ENCODE data around the gene FGFBP3. TPM values are rescaled to one million over a fixed set of nuclear protein-coding genes. Genes with fewer than 3 reads are reported as not detected.

FGFBP3 gene
- total and polyA plus RNA-seq, 2 of the 4 experiments (the other 2 are of a cell fraction), result under 0.01 to 0.36 TPM

DNA sequence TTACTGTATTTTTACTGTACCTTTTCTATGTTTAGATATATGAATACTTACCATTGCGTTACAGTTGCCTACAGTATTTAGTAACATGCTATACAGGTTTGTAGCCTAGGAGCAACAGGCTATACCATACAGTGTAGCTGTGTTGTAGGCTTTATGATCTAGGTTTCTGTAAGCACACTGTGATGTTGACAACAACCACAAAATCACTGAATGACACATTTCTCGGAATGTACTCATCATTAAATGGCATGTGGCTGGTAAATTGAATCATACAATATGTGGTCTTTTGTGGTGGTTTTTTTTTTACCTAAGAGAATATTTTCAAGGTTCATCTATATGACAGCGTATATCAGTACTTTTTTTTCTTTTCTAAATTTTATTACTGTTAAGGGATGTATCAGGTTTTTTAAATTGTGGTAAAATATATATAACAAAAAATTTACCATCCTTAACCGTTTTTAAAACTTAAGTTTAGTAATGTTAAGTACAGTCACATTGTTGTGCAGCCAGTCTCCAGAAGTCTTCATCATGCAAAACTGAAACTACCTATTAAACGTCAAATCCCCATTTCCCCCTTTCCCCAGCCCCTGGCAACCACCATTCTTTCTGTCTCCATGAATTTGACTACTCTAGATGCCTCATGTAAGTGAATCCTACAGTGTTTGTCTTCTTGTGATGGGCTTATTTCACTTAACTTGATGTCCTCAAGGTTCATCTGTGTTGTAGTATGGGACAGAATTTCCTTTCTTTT is 35.8 kb upstream of the FGFBP3 start:
- Histone ChIP-seq H3K9me3 (ENCODE audit: control insufficient read depth, insufficient read depth, low read length) (no peaks in the 10 kb centered on the region), H3K27ac (ENCODE audit: insufficient read depth, low read length) (no peak overlapping the region), H4K91ac (ENCODE audit: insufficient read depth, low read depth, low read length) (no peak overlapping the region), H3K9me1 (ENCODE audit: insufficient read depth, low read length) (peaks cover 3% of the 10 kb centered on the region; the same call in 1 of the 2 replicates), H4K8ac (ENCODE audit: low read depth in 2 of 2, low read length in 2 of 2) (no peak overlapping the region), H2BK5ac (ENCODE audit: low read depth, low read length, poor library complexity, severe bottlenecking) (no peak overlapping the region), H3K27me3 (ENCODE audit: control insufficient read depth, insufficient read depth, low read length) (no peaks in the 10 kb centered on the region), H3K4ac (ENCODE audit: low read depth, low read length) (no peak overlapping the region), H3K9ac (ENCODE audit: low read depth, low read length) (no peak overlapping the region), H3K4me3 (ENCODE audit: insufficient read depth, low read depth, low read length) (no peak overlapping the region), H3K18ac (ENCODE audit: low read depth, low read length) (no peak overlapping the region), H2AFZ (replicated peaks; ENCODE audit: low read length, poor library complexity) (no peak overlapping the region), H3K36me3 (ENCODE audit: control insufficient read depth, insufficient read depth, low read length) (peaks cover 29% of the 10 kb centered on the region), H3K14ac (replicated peaks; ENCODE audit: low read depth, low read length) (no peak overlapping the region), H2BK20ac (ENCODE audit: low read depth, low read length) (no peak overlapping the region), H3K56ac (ENCODE audit: extremely low read depth, insufficient read depth, low read length) (no peak overlapping the region), H2BK15ac (ENCODE audit: low read depth, low read length) (no peak overlapping the region), H3K4me1 (ENCODE audit: control insufficient read depth, insufficient read depth, low read length) (peaks cover 4% of the 10 kb centered on the region), H4K5ac (ENCODE audit: low read depth, low read length) (no peak overlapping the region), H3K23ac (ENCODE audit: low read depth, low read length) (no peak overlapping the region), H3K79me1 (ENCODE audit: low read depth in 1 of 2, low read length in 2 of 2) (peaks cover 28 to 37% of the 10 kb centered on the region in 2 experiments), H2BK120ac (ENCODE audit: low read depth, low read length) (no peak overlapping the region), H2AK5ac (ENCODE audit: low read depth, low read length) (no peak overlapping the region), H4K20me1 (ENCODE audit: insufficient read depth, low read length) (peaks cover 9% of the 10 kb centered on the region), H2AK9ac (replicated peaks; ENCODE audit: low read depth, low read length, poor library complexity) (no peak overlapping the region), H3K4me2 (ENCODE audit: low read depth, low read length) (no peak overlapping the region)
- intact Hi-C loops (cut with micrococcal nuclease), result no loop called here
- BruUV-seq (replicated peaks), result no TSS peak
- dilution Hi-C loops (cut with HindIII; ENCODE audit: low sequenced_read_pairs, unreplicated experiment), result no loop called here
- POLR2A ChIA-PET (ENCODE audit: unreplicated experiment), result no interaction called here
- in situ Hi-C loops (cut with MboI; ENCODE audit: low sequenced_read_pairs), result no loop called here
- DNase-seq, result peak; percentile 61
- WGBS, 2 experiments (ENCODE audit: extremely low coverage in 2 of 2, insufficient read length in 1 of 2), result no CpG with 5 or more reads among the region's 5 CpGs
- TF ChIP-seq RAD21 (IDR thresholded peaks at IDR 0.05; ENCODE audit: low read length) (no peak), RFX5 (IDR thresholded peaks at IDR 0.05; ENCODE audit: low read depth, low read length) (no peak), CHD1 (IDR thresholded peaks at IDR 0.05; ENCODE audit: low read depth, low read length) (no peak), MAZ (IDR thresholded peaks at IDR 0.05; ENCODE audit: borderline replicate concordance, low read depth, low read length) (no peak), NFE2L2 (IDR thresholded peaks at IDR 0.05; ENCODE audit: low read depth, low read length) (no peak), CEBPB (IDR thresholded peaks at IDR 0.05; ENCODE audit: low read depth, low read length) (no peak), RCOR1 (IDR thresholded peaks at IDR 0.05; ENCODE audit: insufficient replicate concordance, low read length) (no peak), MAFK (IDR thresholded peaks at IDR 0.05; ENCODE audit: low read depth, low read length) (no peak), SMC3 (IDR thresholded peaks at IDR 0.05; ENCODE audit: low read depth, low read length) (no peak), FOS (IDR thresholded peaks at IDR 0.05; ENCODE audit: low read depth, low read length) (no peak), POLR2A (IDR thresholded peaks at IDR 0.05; ENCODE audit: low read depth, low read length) (no peak)
- TF ChIP-seq, protein P1, sequence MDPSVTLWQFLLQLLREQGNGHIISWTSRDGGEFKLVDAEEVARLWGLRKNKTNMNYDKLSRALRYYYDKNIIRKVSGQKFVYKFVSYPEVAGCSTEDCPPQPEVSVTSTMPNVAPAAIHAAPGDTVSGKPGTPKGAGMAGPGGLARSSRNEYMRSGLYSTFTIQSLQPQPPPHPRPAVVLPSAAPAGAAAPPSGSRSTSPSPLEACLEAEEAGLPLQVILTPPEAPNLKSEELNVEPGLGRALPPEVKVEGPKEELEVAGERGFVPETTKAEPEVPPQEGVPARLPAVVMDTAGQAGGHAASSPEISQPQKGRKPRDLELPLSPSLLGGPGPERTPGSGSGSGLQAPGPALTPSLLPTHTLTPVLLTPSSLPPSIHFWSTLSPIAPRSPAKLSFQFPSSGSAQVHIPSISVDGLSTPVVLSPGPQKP (IDR thresholded peaks at IDR 0.05; ENCODE audit: borderline replicate concordance, low read depth, low read length), result no peak
- TF ChIP-seq, protein P2, sequence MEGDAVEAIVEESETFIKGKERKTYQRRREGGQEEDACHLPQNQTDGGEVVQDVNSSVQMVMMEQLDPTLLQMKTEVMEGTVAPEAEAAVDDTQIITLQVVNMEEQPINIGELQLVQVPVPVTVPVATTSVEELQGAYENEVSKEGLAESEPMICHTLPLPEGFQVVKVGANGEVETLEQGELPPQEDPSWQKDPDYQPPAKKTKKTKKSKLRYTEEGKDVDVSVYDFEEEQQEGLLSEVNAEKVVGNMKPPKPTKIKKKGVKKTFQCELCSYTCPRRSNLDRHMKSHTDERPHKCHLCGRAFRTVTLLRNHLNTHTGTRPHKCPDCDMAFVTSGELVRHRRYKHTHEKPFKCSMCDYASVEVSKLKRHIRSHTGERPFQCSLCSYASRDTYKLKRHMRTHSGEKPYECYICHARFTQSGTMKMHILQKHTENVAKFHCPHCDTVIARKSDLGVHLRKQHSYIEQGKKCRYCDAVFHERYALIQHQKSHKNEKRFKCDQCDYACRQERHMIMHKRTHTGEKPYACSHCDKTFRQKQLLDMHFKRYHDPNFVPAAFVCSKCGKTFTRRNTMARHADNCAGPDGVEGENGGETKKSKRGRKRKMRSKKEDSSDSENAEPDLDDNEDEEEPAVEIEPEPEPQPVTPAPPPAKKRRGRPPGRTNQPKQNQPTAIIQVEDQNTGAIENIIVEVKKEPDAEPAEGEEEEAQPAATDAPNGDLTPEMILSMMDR (conservative IDR thresholded peaks at IDR 0.05; ENCODE audit: low read depth, low read length), result no peak
- ATAC-seq (ENCODE audit: low read depth), result peak; percentile 27; the same call in 1 of the 2 replicates
- CTCF ChIA-PET, result interaction anchor here (0.6 kb wide), 1 partner anchor 510 kb away, joined by 4 read pairs; no protein-coding TSS in a partner anchor

Measured in IMR-90 (cell line).